ENCODE measurements around the gene ABCC11. TPM values are rescaled to one million over a fixed set of nuclear protein-coding genes. Genes with fewer than 3 reads are reported as not detected.

ABCC11 gene
- total RNA-seq, 2 donors from 2014 or later = 1.5 TPM

DNA sequence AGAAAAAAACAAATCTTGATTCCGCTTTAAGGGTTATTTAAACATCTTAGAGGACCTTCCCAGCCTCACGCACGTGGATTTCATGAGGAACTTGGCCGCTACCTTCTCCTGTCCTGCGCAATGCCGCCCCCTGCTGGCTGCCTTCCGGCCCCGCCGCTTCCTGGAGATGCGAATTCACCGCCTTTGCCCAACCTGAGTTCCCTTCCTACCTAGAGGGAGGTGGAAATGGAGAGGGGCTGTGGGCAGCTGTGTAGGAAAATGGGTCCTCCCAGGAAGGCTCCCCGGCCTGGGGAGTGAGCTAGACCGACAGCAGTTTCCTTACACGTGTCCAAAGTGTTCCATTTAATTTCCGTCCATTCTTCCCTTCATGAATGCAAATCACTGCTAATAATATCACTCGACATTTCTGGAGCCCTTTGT is 90.5 kb downstream of the ABCC11 start:
- no peak overlapping the region for H3K4me3 ChIP-seq
- peak; percentile 73 for DNase-seq (ENCODE audit: low spot score)
- intact Hi-C loops (cut with DNase I) = loop anchor here (5.0 kb wide), 1 partner anchor 1014 kb away; the partner anchor contains the start of gene NETO2

DNA sequence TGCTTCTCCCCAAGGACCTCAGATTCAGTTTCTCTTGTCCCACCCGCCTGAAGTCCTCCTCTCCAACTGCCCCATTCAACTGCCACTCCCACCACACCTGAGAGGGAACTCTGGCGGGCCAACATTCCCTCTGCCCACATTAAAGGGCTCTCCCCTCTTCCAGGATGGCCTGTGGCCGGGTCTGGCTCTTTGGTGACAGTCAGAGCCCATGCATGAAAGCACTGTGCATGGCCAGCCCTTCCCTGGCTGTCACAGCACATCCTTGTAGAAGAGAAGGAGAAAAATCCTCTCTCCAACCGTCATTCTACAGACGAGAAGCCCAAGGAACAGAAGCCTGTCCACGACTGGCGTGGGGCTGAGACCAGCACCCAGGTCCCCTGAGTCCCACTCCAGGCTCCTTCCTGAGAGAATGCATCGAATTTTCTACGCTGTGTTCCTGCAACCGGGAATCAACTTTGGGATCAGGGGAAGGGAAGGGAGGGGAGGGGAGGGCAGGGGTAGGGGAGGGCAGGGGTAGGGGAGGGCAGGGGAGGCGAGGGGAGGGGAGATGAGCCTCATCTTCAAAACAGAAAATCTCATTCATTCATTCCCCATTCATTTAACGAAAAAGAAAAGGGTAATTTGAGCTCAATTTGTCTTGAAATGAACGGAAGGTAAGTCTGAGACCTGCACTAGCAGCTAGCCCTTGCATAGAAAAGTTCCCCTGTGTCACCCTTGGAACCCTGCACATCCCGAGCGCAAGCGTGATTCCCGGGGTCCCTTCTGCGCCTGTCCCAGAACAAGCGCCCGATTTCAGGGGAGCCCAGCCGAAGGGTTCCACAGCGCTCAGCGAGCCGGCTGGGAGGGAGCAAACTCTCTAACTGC is 91.2 kb downstream of the ABCC11 start, which contains the start of gene ABCC12:
ABCC12 (minus strand) TSS at position 68 of the 864 bp plus-strand sequence. CDS start 9,569 bp downstream, outside the sequence.
- intact Hi-C loops (cut with DNase I) = loop anchor here (5.0 kb wide), 1 partner anchor 1014 kb away; the partner anchor contains the start of gene NETO2
- Histone ChIP-seq H3K27ac (no peak within 1 kb of the TSS), H3K4me3 (no peak within 1 kb of the TSS), H3K4me1 (replicated peaks) (no peaks in the 10 kb centered on the region), H3K27me3 (replicated peaks; ENCODE audit: insufficient read depth) (no peaks in the 10 kb centered on the region), H3K36me3 (no peaks in the 10 kb centered on the region), H3K9me3 (no peaks in the 10 kb centered on the region)
- WGBS = 60% methylated on average over 24 of the region's 24 CpGs
- TF ChIP-seq, protein P1, sequence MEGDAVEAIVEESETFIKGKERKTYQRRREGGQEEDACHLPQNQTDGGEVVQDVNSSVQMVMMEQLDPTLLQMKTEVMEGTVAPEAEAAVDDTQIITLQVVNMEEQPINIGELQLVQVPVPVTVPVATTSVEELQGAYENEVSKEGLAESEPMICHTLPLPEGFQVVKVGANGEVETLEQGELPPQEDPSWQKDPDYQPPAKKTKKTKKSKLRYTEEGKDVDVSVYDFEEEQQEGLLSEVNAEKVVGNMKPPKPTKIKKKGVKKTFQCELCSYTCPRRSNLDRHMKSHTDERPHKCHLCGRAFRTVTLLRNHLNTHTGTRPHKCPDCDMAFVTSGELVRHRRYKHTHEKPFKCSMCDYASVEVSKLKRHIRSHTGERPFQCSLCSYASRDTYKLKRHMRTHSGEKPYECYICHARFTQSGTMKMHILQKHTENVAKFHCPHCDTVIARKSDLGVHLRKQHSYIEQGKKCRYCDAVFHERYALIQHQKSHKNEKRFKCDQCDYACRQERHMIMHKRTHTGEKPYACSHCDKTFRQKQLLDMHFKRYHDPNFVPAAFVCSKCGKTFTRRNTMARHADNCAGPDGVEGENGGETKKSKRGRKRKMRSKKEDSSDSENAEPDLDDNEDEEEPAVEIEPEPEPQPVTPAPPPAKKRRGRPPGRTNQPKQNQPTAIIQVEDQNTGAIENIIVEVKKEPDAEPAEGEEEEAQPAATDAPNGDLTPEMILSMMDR (IDR thresholded peaks at IDR 0.05) = no peak
- DNase-seq (ENCODE audit: low spot score) = no peak

More for the DNA sequence above, 90.5 kb downstream of the ABCC11 start:
- Histone ChIP-seq H3K9me3 (no peaks in the 10 kb centered on the region), H3K36me3 (no peaks in the 10 kb centered on the region), H3K4me1 (replicated peaks) (no peaks in the 10 kb centered on the region), H3K27ac (no peak overlapping the region), H3K27me3 (replicated peaks; ENCODE audit: insufficient read depth) (no peaks in the 10 kb centered on the region)
- WGBS = 10% methylated on average over 16 of the region's 16 CpGs
- no peak for TF ChIP-seq POLR2A (IDR thresholded peaks at IDR 0.05)
- TF ChIP-seq POLR2AphosphoS5 (IDR thresholded peaks at IDR 0.05) = peak; percentile 15
- TF ChIP-seq, protein P1 (IDR thresholded peaks at IDR 0.05) = peak; percentile 78 to 83 (median 81)

DNA sequence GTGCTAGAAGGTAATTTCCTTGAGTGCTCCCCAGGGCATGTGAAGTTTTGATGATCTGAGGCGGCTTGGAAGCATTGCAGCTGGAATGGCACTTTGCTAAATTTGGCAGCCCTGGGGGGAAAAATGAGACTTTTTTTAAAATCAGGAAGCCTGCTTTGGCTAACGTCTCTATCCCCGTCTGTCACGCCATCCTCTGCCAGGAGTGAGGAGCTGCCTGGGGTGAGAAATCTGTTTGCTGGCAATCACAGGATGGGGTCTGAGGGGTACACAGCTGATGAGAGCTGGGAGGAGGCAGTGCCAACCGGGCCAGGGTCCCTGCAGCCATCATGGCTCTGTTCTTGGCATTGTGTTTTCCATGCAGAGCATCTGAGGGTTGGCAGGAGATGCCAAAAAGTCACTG is 93.6 kb downstream of the ABCC11 start:
- intact Hi-C loops (cut with DNase I) = no loop called here
- H3K27me3 ChIP-seq (replicated peaks; ENCODE audit: insufficient read depth) = no peaks in the 10 kb centered on the region
- no peak for DNase-seq (ENCODE audit: low spot score)
- 62% methylated on average over 5 of the region's 5 CpGs for WGBS
- no peaks in the 10 kb centered on the region for H3K9me3 ChIP-seq
- H3K4me3 ChIP-seq = no peak overlapping the region
- TF ChIP-seq, protein P1 (IDR thresholded peaks at IDR 0.05) = no peak
- TF ChIP-seq POLR2A (IDR thresholded peaks at IDR 0.05) (no peak), POLR2AphosphoS5 (IDR thresholded peaks at IDR 0.05) (no peak)
- no peaks in the 10 kb centered on the region for H3K36me3 ChIP-seq
- no peaks in the 10 kb centered on the region for H3K4me1 ChIP-seq (replicated peaks)
- no peak overlapping the region for H3K27ac ChIP-seq

DNA sequence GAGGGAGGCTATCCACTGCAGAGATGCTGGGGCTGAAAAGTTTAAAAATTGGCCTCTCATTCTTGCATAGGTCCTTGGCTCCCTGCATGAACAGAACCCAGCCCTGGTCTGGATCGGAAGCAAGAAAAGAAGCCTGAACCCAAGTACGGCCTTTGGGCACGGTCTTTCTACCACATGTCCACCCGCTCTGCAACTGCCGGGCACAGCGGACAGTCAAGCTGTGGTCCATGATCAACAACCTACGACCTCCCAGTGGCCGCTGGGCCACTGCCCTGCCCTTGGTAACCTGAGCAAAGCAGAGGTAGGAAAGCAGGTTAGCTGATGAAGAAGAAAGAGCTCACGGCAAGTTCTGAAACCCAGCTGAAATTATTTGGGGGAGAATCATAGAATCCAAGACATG is 95.1 kb downstream of the ABCC11 start:
- H3K27ac ChIP-seq = no peak overlapping the region
- intact Hi-C loops (cut with DNase I) = no loop called here
- no peaks in the 10 kb centered on the region for H3K9me3 ChIP-seq
- WGBS = 98% methylated on average over 9 of the region's 9 CpGs
- no peak for DNase-seq (ENCODE audit: low spot score)
- no peak overlapping the region for H3K4me3 ChIP-seq
- TF ChIP-seq, protein P1 (IDR thresholded peaks at IDR 0.05) = no peak
- no peak for TF ChIP-seq POLR2A (IDR thresholded peaks at IDR 0.05)
- TF ChIP-seq POLR2AphosphoS5 (IDR thresholded peaks at IDR 0.05) = no peak
- no peaks in the 10 kb centered on the region for H3K27me3 ChIP-seq (replicated peaks; ENCODE audit: insufficient read depth)
- no peaks in the 10 kb centered on the region for H3K36me3 ChIP-seq
- no peaks in the 10 kb centered on the region for H3K4me1 ChIP-seq (replicated peaks)

Data from prostate gland (tissue), 2 donors.